GM18517 (cell line): ENCODE measurements around the gene HSF2BP.
"Not testable (repeated sequence)": the region's sequence is repeated elsewhere in the genome, so short reads cannot be mapped to it uniquely, and the experiment has no call there.

Experiments
- ATAC-seq: cut with Tn5 transposase; IDR thresholded peaks from one replicate; pipeline ENCODE4 v1.9.1; 2021; ENCODE audit warnings: mild to moderate bottlenecking, moderate library complexity; ENCODE audit not compliant: unreplicated experiment

Gene HSF2BP

GRCh38 chr21:43479197-43479596, 180.1 kb downstream of the HSF2BP start:
- ATAC-seq = not testable (repeated sequence)
